Measurements from ENCODE around the gene CPED1.
"Not testable (repeated sequence)": the region's sequence is repeated elsewhere in the genome, so short reads cannot be mapped to it uniquely, and the experiment has no call there.

CPED1 gene

DNA sequence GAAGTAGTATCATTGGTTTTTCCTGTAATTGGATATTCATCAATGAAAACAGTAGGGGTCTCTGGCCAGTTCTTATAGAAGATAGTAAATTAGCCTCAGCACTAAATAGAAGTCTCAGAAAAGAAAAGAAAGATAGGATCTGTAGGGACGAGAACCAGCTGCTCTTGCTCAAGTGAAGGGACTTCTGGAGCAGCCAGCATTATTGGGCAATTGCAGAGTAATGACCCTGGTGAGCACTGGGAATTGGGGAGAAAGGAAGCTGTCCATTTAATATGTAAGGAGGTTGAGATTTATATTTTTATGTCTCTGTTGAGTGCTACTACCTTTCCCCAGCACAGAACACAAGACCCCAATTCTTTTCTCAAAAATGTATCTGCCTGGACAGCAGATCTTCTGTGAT is 279.1 kb downstream of the CPED1 start:
- DNase-seq = no peak

DNA sequence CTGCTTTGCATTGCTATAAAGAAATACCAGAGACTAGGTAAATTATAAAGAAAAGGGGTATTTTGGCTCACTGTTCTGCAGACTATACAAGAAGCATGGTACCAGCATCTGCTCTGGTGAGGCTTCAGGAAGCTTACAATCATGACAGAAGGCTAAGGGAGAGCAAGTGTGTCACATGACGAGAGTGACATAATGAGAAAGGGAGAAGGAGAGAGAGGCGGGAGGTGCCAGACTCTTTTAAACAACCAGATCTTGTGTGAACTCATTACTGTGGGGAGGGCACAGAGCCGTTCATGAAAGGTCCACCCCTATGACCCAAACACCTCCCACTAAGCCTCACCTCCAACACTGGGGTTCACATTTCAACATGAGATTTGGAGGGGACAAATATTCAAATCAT is 281.3 kb downstream of the CPED1 start:
- DNase-seq = no peak

DNA sequence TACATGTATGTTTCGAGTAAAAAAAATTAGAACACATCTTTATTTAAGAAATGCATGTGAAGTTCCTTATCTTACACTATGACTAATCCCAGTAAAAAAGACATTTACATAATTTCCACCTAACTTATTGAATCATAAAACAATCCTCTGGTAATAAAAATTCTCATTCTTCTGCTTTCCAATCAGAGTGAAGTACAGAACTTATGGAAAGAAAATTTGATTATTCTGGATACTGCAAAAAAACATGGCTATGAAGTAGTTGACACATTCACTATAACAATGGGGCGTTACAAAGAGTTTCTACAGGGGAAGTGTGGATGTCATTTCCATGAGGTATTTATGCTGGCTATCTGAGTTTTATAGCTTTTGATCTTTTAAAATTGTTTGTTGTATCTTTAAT is 282.6 kb downstream of the CPED1 start:
- no peak for DNase-seq

DNA sequence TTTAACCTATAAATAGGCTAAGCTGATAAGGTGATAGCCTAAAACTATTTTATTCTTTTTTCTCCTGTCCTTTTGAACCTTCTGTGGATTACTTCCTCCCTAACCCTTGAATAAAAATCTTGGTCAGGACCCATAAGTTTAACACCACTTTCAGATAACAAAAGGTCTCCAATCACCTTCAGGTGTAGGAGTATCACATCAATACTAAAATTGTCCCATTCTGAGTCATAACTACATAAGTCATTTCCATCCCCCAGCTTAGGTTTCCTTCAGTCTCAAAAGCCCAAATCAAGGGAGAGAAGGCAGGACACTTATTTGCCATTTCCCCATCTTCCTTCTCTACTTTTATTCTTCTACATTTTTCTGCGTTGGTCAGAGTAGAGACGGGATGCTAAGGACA is 283.4 kb downstream of the CPED1 start:
- no peak for DNase-seq

DNA sequence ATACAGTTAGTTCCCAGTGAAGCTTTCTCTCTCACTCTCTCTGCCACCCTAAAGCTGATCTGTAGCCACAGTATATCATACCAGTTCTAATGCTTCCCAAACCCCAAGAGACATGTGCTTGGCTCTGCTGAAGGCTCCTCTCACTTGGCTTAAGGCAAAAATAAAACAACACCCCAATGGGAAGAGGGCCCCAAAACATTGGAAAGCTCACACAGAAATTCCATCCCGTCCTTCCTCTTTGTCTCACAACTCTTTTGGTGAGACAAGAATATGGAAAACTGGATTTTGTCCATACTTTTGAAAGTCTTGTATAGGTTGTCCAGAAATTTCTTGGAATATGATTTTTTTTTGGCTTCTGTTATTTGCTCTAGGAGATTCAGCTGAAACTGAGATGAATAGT is 284.2 kb downstream of the CPED1 start:
- no peak for DNase-seq

DNA sequence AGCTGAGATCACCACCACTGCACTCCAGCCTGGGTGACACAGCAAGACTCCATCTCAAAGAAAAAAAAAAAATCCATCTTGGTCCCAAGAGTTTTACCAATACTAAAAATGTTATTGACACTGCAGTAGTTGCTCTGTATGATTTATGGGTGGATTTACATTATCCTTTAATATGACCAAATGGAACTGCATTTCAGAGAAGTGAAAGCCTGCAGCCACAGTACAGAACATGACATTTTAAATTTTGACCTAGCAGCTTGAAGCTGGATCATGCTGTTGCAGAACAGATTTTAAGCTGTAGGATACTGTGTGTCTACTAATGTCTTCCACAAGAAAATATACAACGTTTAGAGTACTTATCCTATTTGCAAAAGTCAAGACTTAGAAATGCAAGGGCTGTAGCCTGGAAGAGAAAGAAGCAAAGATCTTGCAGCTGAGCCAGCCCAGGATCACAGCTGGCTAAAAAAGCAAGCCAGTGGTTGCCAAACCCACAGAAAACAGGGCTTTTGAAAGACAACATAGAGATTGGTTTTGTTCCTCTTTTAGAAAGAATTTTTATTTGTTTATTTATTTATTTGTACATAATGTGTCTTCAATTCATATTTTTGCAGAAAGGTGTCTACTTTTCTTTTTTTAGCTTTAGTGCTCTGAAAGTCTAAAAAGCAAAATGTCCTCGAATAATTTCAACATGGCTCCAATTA is 285.1 kb downstream of the CPED1 start:
- no peak for DNase-seq

DNA sequence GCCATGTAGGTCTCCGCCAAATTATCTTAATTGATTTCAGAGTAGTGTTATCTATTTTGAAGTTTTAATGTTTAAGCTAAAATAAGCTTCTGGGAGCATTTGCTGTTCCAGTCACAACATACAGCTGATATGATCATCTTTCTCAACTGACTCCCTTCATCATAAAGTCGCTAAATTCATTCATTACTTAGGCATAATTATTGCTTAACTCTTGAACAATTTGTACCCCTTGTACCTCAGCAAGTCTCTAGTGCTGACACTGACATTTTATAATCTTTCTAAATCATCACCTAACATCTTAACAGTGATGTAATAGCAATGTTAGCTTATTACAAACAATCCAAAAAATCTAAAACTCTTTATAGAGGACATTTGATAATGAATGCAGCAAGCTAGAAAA is 286.0 kb downstream of the CPED1 start:
- no peak for DNase-seq

DNA sequence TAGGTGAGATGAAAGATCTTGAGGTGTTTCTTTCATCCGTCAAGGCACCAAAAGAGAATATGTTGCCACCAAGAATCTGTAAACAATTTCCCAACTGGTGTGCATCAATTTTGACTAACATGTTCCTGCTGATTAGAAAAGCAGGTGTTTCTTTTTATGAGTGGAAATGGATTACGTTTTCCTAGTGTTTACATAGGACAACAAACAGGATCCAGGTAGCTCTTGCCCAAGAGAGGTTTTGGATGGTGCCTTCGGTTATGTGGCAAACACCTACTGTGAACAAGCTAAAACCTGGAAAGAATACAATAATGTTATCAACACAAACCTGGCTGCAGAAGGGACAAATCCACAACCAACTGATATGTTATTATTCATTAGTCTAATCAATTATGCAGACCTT is 286.7 kb downstream of the CPED1 start:
- no peak for DNase-seq

DNA sequence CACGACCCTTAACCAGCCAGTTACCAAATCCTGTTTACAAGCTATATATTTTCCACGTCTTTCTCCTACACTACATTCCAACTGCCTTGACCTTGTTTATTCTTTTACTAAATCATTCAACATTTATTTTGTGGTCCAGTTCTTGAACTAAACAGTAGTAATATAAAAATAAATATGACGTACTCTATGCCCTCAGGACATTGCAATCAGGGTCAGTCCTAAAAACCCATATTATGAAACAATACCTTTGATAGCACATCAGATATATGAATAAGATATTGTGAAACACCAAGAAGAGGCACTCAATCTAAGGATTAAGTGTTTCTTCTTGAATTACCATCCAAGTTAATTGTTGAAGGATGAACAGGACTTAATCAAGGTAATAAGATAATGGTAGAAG is 287.8 kb downstream of the CPED1 start:
- no peak for DNase-seq

DNA sequence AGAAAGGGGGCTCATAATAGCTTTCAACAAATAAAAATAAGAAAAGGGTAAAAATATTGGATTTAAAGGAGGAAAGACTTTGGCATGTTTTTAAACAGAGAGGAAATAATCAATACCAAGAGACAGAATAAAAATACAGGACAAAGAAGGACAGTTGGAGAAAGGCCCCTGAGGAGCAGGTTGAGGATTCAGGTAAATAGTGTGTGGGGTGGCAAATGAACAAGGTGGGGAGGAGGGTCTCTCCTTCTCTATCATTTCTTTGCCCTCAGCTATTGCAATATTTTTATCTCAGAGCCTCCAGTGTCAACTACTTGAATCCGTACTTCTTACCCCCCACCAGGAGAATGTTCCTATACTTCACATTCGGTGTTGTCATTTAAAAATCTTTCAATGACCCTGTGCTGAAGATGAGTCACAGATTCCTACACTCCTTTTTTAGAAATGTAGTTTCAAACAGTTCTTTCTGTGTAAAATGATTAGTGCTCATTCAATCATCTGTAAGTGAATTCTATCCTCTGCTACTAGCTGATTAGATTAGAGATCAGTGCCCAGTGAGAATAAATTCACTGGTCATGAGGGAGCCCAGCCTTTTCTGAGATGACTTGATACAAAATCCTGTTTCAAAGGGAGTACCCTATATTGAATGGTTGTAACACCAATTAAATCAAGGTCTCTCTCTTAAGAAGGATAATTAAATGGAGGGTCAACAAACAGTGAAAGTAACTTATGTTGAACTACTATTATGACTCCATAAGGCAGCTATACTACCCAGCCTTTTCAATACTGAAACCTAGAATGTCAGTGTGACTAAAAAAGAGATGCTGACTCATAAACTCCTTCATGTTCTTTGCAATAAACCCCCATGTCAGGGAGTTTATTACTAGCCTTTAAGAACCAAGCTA is 289.9 kb downstream of the CPED1 start:
- DNase-seq = no peak

DNA sequence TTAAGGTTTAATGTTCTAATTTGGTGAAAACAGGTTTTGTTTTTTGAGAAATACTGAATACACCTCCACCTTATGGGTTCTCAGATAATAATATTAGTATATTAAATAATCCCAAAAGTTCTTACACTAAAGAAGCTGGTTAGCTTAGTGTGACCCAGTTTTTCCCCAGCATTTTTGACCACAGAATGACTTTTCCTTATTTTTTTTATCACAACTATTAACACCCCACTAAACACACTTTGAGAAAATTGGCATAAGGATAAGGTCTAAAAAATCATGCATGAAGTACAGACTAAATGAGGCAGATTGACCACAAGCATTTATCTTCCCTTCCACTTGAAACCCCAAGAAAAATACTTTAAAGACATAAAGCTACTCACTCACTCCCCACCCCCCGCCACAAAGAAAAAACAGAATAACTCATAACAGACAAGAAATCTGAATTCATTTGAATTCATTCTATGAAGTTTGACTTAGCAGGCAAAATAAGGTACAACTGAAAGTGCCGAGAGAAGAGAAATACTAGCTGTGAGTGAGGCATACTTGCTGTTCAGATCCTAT is 290.6 kb downstream of the CPED1 start:
- no peak for DNase-seq

DNA sequence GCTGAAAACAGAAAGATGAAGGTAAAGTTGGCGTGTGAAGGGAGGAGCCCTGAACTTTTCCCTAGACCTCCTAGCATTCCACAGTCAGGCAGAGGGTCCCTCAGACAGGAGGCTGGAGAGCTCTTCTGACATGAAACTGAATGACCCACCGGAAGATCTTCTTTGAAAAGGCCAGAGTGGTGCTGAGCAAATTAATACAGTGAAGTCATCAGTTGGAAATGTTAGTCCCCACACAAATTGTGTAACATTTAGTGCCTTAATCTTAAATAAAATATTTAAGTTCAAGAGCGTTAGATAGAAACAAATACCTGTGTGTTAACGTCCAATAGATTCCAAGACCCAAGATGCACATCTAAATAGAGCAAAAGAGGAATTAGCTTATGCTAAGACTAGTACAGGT is 291.3 kb downstream of the CPED1 start:
- no peak for DNase-seq

DNA sequence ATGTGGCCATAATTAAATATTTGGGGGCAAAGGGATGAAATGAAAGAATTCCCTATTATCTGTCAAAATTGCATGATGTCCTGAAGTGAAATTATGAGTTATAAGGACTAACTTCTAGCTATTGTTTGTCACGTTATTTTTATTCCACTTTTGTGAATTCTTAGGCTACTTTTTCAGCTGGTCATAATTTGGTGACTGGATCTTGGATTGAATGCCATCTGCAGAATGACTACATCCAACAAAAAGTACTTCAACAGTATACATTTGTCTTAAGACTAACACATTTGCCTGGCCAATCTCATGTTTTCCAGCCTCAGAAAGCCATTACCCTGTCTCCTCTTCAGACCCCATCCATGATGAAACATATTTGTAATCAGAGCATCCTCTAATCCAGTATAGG is 292.1 kb downstream of the CPED1 start:
- DNase-seq = no peak

DNA sequence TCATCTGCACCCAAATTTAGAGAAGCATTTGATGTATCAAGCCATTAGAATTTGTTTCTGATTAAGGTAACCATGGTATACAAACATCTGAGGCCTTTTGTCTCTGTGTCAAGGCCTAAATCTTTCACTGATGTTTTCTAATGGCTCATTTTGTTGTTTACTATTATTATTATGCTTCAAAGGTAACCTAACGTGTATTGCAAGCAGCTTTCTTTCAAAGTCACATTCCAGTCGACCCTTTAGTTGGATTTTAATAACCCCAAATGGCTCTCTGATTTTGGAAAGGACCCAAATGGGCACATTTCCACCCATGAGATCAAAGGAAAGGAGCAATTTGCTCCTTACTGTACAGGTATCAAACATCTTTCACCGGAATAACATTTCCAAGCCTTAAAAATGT is 293.6 kb downstream of the CPED1 start:
- no peak for DNase-seq

DNA sequence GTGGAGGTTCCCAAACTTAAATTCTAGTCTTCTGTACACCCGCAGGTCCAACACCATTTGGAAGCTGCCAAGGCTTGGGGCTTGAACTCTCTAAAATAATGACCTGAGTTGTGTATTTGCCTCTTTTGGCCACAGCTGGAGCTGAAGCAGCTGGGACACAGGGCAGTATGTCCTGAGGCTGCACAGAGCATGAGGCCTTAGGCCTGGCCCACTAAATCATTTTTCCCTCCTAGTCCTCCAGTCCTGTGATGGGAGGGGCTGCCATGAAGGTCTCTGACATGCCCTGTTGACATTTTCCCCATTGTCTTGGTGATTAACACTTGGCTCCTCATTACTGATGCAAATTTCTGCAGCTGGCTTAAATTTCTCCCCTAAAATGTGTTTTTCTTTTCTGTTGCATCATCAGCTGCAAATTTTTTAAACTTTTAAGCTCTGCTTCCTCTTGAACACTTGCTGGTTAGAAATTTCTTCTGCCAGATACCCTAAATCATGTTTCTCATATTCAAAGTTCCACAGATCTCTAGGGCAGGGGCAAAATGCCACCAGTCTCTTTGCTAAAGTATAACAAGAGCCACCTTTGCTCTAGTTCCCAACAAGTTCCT is 296.7 kb downstream of the CPED1 start:
- DNase-seq = no peak

DNA sequence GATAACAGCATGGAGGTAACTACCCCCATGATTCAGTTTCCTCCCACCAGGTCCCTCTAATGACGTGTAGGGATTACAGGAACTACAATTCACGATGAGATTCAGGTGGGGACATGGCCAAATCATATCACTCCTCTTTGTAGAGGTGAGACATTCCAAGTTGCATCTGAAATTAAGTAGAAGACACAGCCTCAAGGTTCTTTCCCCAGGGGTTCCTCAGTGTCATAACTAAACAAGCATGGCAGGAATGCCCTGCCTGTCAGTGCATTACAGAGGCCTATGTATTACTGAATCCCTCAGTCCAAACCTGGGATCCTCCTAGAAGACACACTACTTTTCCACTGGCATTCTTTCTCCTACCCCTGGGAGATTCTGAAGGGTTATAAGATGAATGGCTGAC is 297.7 kb downstream of the CPED1 start:
- DNase-seq = no peak

DNA sequence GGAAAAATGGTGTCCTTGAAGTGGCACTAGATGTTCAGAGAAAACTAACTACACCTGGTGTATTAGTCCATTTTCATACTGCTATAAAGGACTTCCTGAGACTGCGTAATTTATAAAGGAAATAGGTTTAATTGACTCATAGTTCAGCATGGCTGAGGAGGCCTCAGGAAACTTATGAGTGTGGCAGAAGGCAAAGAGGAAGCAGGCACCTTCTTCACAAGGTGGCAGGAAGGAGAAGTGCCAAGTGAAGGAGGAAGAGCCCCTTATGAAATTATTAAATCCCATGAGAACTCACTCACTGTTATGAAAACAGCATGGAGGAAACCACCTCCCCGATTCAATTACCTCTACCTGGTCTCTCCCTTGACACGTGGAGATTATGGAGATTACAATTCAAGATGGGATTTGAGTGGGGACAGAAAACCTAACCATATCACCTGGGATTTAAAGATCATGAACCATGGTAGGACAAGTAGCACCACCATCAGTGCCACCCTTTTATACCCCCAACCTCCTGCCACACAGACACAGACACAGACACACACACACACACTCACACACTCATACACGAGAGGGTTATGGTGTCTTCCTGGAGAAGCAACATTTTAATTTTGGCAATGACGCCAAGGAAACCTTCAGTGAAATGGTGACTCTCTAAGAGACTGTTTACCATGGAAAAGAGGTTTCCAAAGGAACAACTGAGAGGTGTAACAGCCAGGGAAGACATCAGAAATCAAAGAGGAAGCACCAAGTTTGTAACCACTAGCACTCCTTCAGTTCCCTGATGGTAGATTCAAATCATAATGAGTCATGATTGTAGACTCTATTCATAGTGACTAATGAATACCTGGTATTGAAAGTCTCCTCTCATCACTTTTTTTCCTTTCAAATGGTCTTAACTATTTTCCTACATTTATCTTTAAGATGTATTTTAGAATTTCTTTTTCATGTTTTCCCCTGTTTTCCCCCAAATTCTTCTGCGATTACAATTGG is 298.5 kb downstream of the CPED1 start:
- DNase-seq = no peak

DNA sequence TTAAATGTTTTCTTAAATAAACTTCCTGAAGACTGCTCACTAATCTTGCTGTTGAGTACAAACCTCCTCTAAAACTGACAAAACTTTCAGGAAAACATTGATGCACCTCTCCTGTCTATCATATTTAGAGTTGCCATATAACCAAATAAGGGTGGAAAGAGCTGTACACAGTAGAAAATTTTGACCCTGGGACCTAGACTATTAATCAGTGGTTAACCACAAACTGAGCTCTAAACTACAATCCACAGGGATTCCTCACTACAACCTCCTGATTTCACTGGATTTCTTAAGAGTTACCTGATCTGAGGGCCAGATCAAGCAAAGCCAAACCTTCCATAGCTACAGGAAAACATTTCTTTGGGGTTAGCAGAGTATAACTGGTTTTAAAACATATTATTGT is 300.4 kb downstream of the CPED1 start:
- DNase-seq = no peak

DNA sequence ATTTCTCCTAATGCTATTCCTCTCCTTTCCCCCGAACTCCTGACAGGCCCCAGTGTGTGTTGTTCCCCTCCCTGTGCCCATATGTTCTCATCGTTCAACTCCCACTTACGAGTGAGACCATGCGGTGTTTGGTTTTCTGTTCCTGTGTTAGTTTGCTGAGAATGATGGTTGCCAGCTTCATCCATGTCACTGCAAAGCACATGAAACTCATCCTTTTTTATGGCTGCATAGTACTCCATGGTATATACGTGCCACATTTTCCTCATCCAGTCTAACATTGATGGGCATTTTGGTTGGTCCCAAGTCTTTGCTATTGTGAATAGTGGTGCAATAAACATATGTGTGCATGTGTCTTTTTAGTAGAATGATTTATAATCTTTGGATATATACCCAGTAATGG is 301.4 kb downstream of the CPED1 start:
- not testable (repeated sequence) for DNase-seq

DNA sequence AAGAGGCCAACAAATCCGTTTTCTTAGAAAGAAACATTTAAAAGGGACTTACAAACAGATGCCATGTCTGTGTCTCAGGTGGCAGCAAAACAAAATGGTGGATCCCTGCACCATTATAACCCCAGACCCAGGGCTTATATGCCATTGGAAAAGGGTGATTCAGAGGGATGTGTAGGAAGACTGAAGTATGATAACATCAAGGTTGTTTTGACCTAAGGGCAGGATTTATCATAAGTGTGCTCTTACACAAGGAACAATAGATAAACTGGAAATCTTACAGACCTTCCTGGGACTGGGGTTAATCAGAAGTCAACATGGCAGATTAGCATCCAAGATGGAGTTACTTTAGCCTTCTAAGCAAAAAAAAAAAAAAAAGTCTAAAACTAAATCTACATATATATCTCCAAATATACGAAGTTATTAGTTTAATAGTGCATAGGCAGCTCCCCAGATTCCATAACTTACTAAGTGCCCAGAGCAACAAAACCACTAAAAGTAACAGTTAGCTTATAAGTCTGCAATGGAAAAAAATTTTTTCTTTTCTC is 306.0 kb downstream of the CPED1 start:
- DNase-seq = no peak

DNA sequence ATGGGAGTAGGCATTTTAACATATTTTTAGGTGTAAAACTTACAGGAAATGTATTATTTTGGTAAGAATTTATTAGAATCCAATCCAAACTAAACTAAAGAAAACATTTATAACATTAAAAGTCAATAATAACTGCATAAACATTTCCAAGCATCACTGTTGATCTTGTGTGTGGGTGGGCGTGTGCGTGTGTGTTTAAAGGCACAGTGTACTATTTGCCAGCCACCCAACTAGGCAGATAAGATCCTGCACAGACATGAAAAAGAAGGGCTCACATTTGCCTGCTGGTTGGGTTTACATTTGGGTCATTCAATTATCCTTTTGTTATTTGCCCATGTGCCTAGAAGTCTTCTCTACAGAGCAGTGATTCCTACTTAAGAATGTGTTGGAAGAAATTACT is 309.3 kb downstream of the CPED1 start:
- no peak for DNase-seq

DNA sequence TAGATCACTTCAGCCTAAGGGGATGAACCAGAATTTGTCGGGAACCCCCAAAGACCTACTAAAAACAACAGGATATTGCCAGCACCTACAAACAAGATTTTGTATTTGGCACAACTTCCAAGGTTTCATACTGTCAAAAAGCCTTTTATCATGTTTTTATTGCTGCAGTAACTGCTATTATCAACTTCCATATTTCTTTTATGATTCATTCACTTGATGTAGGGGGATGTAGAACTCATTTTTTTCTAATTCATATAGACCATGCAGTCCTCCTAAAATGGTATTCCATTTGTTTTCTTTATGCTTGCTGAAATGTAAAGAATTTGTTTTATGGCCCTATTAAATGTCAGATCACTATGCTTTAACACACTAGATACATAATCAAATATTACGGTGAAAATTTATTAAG is 310.3 kb downstream of the CPED1 start:
- no peak for DNase-seq
